ENCODE results near the gene MRPL41. TPM values are rescaled to one million over a fixed set of nuclear protein-coding genes. Genes with fewer than 3 reads are reported as not detected.
"Not testable (repeated sequence)": the region's sequence is repeated elsewhere in the genome, so short reads cannot be mapped to it uniquely, and the experiment has no call there.

Gene MRPL41
- total RNA-seq, 4 donors from 2014 or later = 46.5 to 65.1 (median 55.8) TPM

GRCh38 chr9:137558127-137558526 lies 6.4 kb downstream of the MRPL41 start:
- peaks cover 0 to 88% of the 10 kb centered on the region in 2 donors for H3K36me3 ChIP-seq
- no peaks in the 10 kb centered on the region for H3K27me3 ChIP-seq
- WGBS, 2 donors (ENCODE audit: low coverage in 1 of 2) = 90 to 96% methylated on average over 3 to 4 of the region's 4 CpGs

GRCh38 chr9:137564134-137564533 lies 12.5 kb downstream of the MRPL41 start:
- no peak for ATAC-seq

More at GRCh38 chr9:137558127-137558526, 6.4 kb downstream of the MRPL41 start:
- H3K9me3 ChIP-seq = no peaks in the 10 kb centered on the region
- ATAC-seq = no peak
- no peak overlapping the region for H3K27ac ChIP-seq
- no peak for TF ChIP-seq POLR2AphosphoS5 (IDR thresholded peaks at IDR 0.05)
- TF ChIP-seq POLR2A (IDR thresholded peaks at IDR 0.05) = no peak
- no peak for TF ChIP-seq CTCF (IDR thresholded peaks at IDR 0.05)
- no peak for TF ChIP-seq EP300 (IDR thresholded peaks at IDR 0.05)
- no peak overlapping the region for H3K4me3 ChIP-seq
- H3K4me1 ChIP-seq = peaks cover 0 to 17% (median 0%) of the 10 kb centered on the region in 3 donors

GRCh38 chr9:137564817-137565411 lies 13.2 kb downstream of the MRPL41 start:
- no peak overlapping the region for H3K27ac ChIP-seq
- 82 to 100% methylated on average over 2 to 8 of the region's 18 CpGs for WGBS, 2 donors (ENCODE audit: low coverage in 1 of 2)
- H3K9me3 ChIP-seq = no peaks in the 10 kb centered on the region
- H3K27me3 ChIP-seq = no peaks in the 10 kb centered on the region
- ATAC-seq = peak; percentile 13
- peaks cover 0 to 52% of the 10 kb centered on the region in 2 donors for H3K36me3 ChIP-seq
- no peak overlapping the region for H3K4me3 ChIP-seq
- H3K4me1 ChIP-seq = no peaks in the 10 kb centered on the region
- TF ChIP-seq POLR2A (IDR thresholded peaks at IDR 0.05) (no peak), POLR2AphosphoS5 (IDR thresholded peaks at IDR 0.05) (no peak), CTCF (IDR thresholded peaks at IDR 0.05) (no peak), EP300 (IDR thresholded peaks at IDR 0.05) (no peak)

More at GRCh38 chr9:137564134-137564533, 12.5 kb downstream of the MRPL41 start:
- H3K4me3 ChIP-seq = no peak overlapping the region
- WGBS, 2 donors (ENCODE audit: low coverage in 1 of 2) = 81 to 83% methylated on average over 6 to 10 of the region's 10 CpGs
- H3K27me3 ChIP-seq = no peaks in the 10 kb centered on the region
- TF ChIP-seq POLR2AphosphoS5 (IDR thresholded peaks at IDR 0.05) = no peak
- no peak for TF ChIP-seq CTCF (IDR thresholded peaks at IDR 0.05)
- TF ChIP-seq POLR2A (IDR thresholded peaks at IDR 0.05) = no peak
- no peak for TF ChIP-seq EP300 (IDR thresholded peaks at IDR 0.05)
- H3K4me1 ChIP-seq = no peaks in the 10 kb centered on the region
- H3K27ac ChIP-seq = no peak overlapping the region
- H3K9me3 ChIP-seq = no peaks in the 10 kb centered on the region
- H3K36me3 ChIP-seq = peaks cover 0 to 59% of the 10 kb centered on the region in 2 donors

- H3K4me3 ChIP-seq, ATAC-seq, H3K27me3 ChIP-seq, H3K27ac ChIP-seq, H3K4me1 ChIP-seq, H3K9me3 ChIP-seq: not testable (repeated sequence)
- WGBS, 2 donors (ENCODE audit: low coverage in 1 of 2) = 86% methylated on average over 2 of the region's 5 CpGs; no CpG with 5 or more reads in 1 of the 2 donors
- H3K36me3 ChIP-seq = peaks cover 0 to 56% of the 10 kb centered on the region in 2 donors
These were observed 16.8 kb downstream of the MRPL41 start for GRCh38 chr9:137568445-137568844.

- WGBS, 2 donors (ENCODE audit: low coverage in 1 of 2) = 92 to 100% methylated on average over 1 to 5 of the region's 5 CpGs
- TF ChIP-seq EP300 (IDR thresholded peaks at IDR 0.05) (no peak), CTCF (IDR thresholded peaks at IDR 0.05) (no peak), POLR2AphosphoS5 (IDR thresholded peaks at IDR 0.05) (no peak), POLR2A (IDR thresholded peaks at IDR 0.05) (no peak)
- Histone ChIP-seq H3K27me3 (no peaks in the 10 kb centered on the region), H3K4me3 (no peak overlapping the region), H3K9me3 (no peaks in the 10 kb centered on the region), H3K4me1 (no peaks in the 10 kb centered on the region), H3K27ac (no peak overlapping the region), H3K36me3 (peaks cover 0 to 56% of the 10 kb centered on the region in 2 donors)
- no peak for ATAC-seq
These were observed 18.0 kb downstream of the MRPL41 start for GRCh38 chr9:137569609-137570203.

Data from gastroesophageal sphincter (tissue), 4 donors.